MM.1S (cell line): ENCODE data around the gene SLC22A24.

Source experiments
- DNase-seq: peaks from one replicate; pipeline ENCODE4 v3.0.0-alpha.2; 2015
- H2AFZ ChIP-seq: fragments of 300-600 bp; sonication (generic); 2 replicates; pipeline ENCODE4 v1.6.0; 2016; ENCODE audit warnings: antibody characterized with exemption, low read length
- H3F3A ChIP-seq: fragments of 300-600 bp; sonication (generic); 2 replicates; pipeline ENCODE4 v1.6.1; 2016; ENCODE audit warnings: mild to moderate bottlenecking, antibody characterized with exemption, low read length, moderate library complexity, mixed read lengths; ENCODE audit not compliant: insufficient read depth
- H3K27ac ChIP-seq: fragments of 300-600 bp; sonication (generic); 2 replicates; pipeline ENCODE4 v1.5.1; 2016; ENCODE audit warnings: mild to moderate bottlenecking, low read length
- H3K27me3 ChIP-seq: fragments of 300-600 bp; sonication (generic); replicated peaks from 2 replicates; pipeline ENCODE4 v1.6.0; 2016; ENCODE audit warnings: low read length; ENCODE audit not compliant: insufficient read depth
- H3K36me3 ChIP-seq: fragments of 300-600 bp; sonication (generic); replicated peaks from 2 replicates; pipeline ENCODE4 v1.6.1; 2016; ENCODE audit warnings: mild to moderate bottlenecking, low read length, mixed read lengths; ENCODE audit not compliant: insufficient read depth
- H3K4me1 ChIP-seq: fragments of 300-600 bp; sonication (generic); 2 replicates; pipeline ENCODE4 v1.6.1; 2016; ENCODE audit warnings: low read length, mixed read lengths
- H3K4me2 ChIP-seq: fragments of 300-600 bp; sonication (generic); 2 replicates; pipeline ENCODE4 v1.6.0; 2016; ENCODE audit warnings: low read depth, low read length
- H3K4me3 ChIP-seq: fragments of 300-600 bp; sonication (generic); 2 replicates; pipeline ENCODE4 v1.5.1; 2016; ENCODE audit warnings: low read length, mixed read lengths
- H3K79me2 ChIP-seq: fragments of 300-600 bp; sonication (generic); 2 replicates; pipeline ENCODE4 v1.6.1; 2016; ENCODE audit warnings: mixed run types, low read length, mixed read lengths
- H3K9ac ChIP-seq: fragments of 300-600 bp; sonication (generic); 2 replicates; pipeline ENCODE4 v1.6.1; 2016; ENCODE audit warnings: low read length, mixed read lengths
- H3K9me2 ChIP-seq: fragments of 300-600 bp; sonication (generic); replicated peaks from 2 replicates; pipeline ENCODE4 v1.6.1; 2016; ENCODE audit warnings: mild to moderate bottlenecking, low read length, mixed read lengths; ENCODE audit not compliant: insufficient read depth
- H3K9me3 ChIP-seq: fragments of 300-600 bp; sonication (generic); replicated peaks from 2 replicates; pipeline ENCODE4 v1.6.1; 2016; ENCODE audit warnings: mild to moderate bottlenecking, low read length, mixed read lengths; ENCODE audit not compliant: insufficient read depth
- H4K20me1 ChIP-seq: fragments of 300-600 bp; sonication (generic); 2 replicates; pipeline ENCODE4 v1.6.1; 2016; ENCODE audit warnings: mild to moderate bottlenecking, low read length, moderate library complexity, mixed read lengths; ENCODE audit not compliant: insufficient read depth
- EZH2 ChIP-seq: fragments of 300-600 bp; sonication (generic); optimal IDR thresholded peaks from 2 replicates; pipeline ENCODE3; 2017; ENCODE audit warnings: low read depth, mild to moderate bottlenecking, antibody characterized with exemption, low read length, mixed read lengths
- EZH2phosphoT487 ChIP-seq: fragments of 300-600 bp; sonication (generic); IDR thresholded peaks from 2 replicates; pipeline ENCODE4 v1.6.1; 2018; ENCODE audit warnings: antibody characterized with exemption, low read length
- TF ChIP-seq, protein P1 (sequence below): fragments of 300-600 bp; sonication (generic); IDR thresholded peaks from 2 replicates; pipeline ENCODE4 v1.5.1; 2016; ENCODE audit warnings: antibody characterized with exemption, low read length, mixed read lengths

SLC22A24 gene, protein sequence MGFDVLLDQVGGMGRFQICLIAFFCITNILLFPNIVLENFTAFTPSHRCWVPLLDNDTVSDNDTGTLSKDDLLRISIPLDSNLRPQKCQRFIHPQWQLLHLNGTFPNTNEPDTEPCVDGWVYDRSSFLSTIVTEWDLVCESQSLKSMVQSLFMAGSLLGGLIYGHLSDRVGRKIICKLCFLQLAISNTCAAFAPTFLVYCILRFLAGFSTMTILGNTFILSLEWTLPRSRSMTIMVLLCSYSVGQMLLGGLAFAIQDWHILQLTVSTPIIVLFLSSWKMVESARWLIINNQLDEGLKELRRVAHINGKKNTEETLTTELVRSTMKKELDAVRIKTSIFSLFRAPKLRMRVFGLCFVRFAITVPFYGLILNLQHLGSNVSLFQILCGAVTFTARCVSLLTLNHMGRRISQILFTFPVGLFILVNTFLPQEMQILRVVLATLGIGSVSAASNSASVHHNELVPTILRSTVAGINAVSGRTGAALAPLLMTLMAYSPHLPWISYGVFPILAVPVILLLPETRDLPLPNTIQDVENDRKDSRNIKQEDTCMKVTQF

DNA sequence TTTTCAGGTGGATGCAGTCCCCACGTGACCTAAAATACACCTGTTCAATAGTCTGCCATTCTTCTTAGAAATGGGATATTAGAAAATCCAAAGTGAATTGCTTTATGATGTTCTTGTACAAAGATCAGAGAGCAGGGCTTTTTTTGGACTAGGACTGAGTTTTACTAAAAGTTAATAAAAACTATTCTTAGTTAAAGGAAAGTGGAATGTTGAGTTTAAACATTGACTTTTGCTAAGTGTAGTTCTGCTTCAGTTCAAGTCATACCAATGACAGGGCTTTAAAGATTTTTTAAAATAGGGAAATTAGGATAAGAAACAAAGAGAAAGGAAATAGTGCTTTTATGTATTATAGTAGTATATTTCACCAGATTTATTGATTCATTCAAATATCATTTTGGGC, at the start of gene SLC22A24:
Gene SLC22A24, minus strand, starts transcription at position 101 of the 400 bp plus-strand sequence. CDS start 442 bp downstream, outside the sequence.
- Histone ChIP-seq H3K27ac (no peak within 1 kb of the TSS), H4K20me1 (no peaks in the 10 kb centered on the region), H3K9me2 (no peaks in the 10 kb centered on the region), H3F3A (no peaks in the 10 kb centered on the region), H3K4me1 (no peaks in the 10 kb centered on the region), H3K4me3 (no peak within 1 kb of the TSS), H3K36me3 (no peaks in the 10 kb centered on the region), H3K9ac (no peak within 1 kb of the TSS), H3K9me3 (no peaks in the 10 kb centered on the region), H3K4me2 (no peak within 1 kb of the TSS), H3K79me2 (no peaks in the 10 kb centered on the region), H3K27me3 (no peaks in the 10 kb centered on the region), H2AFZ (no peak within 1 kb of the TSS)
- no peak for DNase-seq
- TF ChIP-seq, protein P1, sequence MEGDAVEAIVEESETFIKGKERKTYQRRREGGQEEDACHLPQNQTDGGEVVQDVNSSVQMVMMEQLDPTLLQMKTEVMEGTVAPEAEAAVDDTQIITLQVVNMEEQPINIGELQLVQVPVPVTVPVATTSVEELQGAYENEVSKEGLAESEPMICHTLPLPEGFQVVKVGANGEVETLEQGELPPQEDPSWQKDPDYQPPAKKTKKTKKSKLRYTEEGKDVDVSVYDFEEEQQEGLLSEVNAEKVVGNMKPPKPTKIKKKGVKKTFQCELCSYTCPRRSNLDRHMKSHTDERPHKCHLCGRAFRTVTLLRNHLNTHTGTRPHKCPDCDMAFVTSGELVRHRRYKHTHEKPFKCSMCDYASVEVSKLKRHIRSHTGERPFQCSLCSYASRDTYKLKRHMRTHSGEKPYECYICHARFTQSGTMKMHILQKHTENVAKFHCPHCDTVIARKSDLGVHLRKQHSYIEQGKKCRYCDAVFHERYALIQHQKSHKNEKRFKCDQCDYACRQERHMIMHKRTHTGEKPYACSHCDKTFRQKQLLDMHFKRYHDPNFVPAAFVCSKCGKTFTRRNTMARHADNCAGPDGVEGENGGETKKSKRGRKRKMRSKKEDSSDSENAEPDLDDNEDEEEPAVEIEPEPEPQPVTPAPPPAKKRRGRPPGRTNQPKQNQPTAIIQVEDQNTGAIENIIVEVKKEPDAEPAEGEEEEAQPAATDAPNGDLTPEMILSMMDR, result no peak

- TF ChIP-seq EZH2phosphoT487 (no peak), EZH2 (no peak)
- TF ChIP-seq, protein P1, result no peak
- H3K36me3 ChIP-seq, result no peaks in the 10 kb centered on the region
- H3K9me2 ChIP-seq, result no peaks in the 10 kb centered on the region
- no peaks in the 10 kb centered on the region for H3K4me1 ChIP-seq
- no peaks in the 10 kb centered on the region for H3K9me3 ChIP-seq
- H3K9ac ChIP-seq, result no peak overlapping the region
- H3K4me3 ChIP-seq, result no peak overlapping the region
- H3K79me2 ChIP-seq, result no peaks in the 10 kb centered on the region
- no peak overlapping the region for H3K4me2 ChIP-seq
- H2AFZ ChIP-seq, result no peak overlapping the region
- H4K20me1 ChIP-seq, result no peaks in the 10 kb centered on the region
- H3K27ac ChIP-seq, result no peak overlapping the region
- DNase-seq, result no peak
- H3K27me3 ChIP-seq, result no peaks in the 10 kb centered on the region
- H3F3A ChIP-seq, result no peaks in the 10 kb centered on the region
These were observed 36.5 kb upstream of the SLC22A24 start for GRCh38 chr11:63180536-63180935.

DNA sequence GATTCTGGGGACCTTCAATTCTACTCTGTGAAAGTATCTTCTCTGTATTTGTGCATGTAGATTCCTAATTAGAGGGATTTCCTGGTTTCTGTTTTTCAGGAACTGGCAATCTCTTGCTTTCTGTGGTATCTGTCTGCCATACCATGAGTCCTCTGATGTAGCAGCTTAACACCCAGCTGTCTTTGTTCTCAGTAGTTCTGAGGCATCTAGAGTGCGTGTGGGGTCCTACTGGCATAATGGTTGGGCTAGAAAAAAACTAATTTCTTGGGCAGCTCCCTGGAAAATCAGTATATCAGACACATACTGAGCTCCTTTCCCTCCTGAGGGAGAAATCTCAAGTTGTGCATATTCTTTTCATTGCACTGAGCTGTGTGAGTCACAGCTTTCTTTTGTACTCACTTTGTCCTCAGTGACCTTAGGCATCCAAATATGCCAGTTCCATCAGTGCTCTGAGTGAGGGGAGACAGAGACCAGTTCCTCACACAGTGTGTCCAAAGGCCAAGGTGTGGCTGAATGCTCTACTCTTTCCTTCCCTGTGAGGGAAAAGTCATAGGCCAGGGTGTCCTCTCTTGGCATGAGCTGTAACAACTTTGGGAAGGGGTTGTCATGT, 35.5 kb upstream of the SLC22A24 start:
- Histone ChIP-seq H3K36me3 (no peaks in the 10 kb centered on the region), H3K27me3 (no peaks in the 10 kb centered on the region), H3K9ac (no peak overlapping the region), H3K4me3 (no peak overlapping the region), H2AFZ (no peak overlapping the region), H3F3A (no peaks in the 10 kb centered on the region), H3K9me2 (no peaks in the 10 kb centered on the region), H3K27ac (no peak overlapping the region), H4K20me1 (no peaks in the 10 kb centered on the region), H3K4me1 (no peaks in the 10 kb centered on the region), H3K4me2 (no peak overlapping the region), H3K79me2 (no peaks in the 10 kb centered on the region), H3K9me3 (no peaks in the 10 kb centered on the region)
- no peak for DNase-seq
- TF ChIP-seq, protein P1, result no peak
- TF ChIP-seq EZH2 (no peak), EZH2phosphoT487 (no peak)
